GM12865 (cell line): ENCODE measurements around the gene SPTBN2.

ENCODE experiments used
- DNase-seq: peaks from one replicate; pipeline ENCODE4 v3.0.0; 2010; ENCODE audit warnings: low read depth
- H3K4me3 ChIP-seq: 2 replicates; pipeline ENCODE4 v1.5.1; 2011; ENCODE audit warnings: mild to moderate bottlenecking, low read depth, low read length, control low read depth
- CTCF ChIP-seq: IDR thresholded peaks from 2 replicates; pipeline ENCODE4 v1.5.1; 2011; ENCODE audit warnings: low read length, control low read depth, low read depth, inconsistent platforms; ENCODE audit not compliant: insufficient read depth; ENCODE audit errors: missing control alignments

Gene SPTBN2

GRCh38 chr11:66659763-66660162 is 69.3 kb downstream of the SPTBN2 start:
- H3K4me3 ChIP-seq = no peak overlapping the region
- no peak for TF ChIP-seq CTCF
- no peak for DNase-seq

- no peak for TF ChIP-seq CTCF
- no peak for DNase-seq
- H3K4me3 ChIP-seq = no peak overlapping the region
Observed at GRCh38 chr11:66653123-66653522, 75.9 kb downstream of the SPTBN2 start.

GRCh38 chr11:66652651-66653050 is 76.4 kb downstream of the SPTBN2 start:
- no peak for DNase-seq

GRCh38 chr11:66651016-66651415 is 78.0 kb downstream of the SPTBN2 start:
- TF ChIP-seq CTCF = no peak
- DNase-seq = peak; percentile 38
- no peak overlapping the region for H3K4me3 ChIP-seq

More at GRCh38 chr11:66652651-66653050, 76.4 kb downstream of the SPTBN2 start:
- no peak overlapping the region for H3K4me3 ChIP-seq
- TF ChIP-seq CTCF = no peak

GRCh38 chr11:66649903-66650302 is 79.1 kb downstream of the SPTBN2 start:
- no peak overlapping the region for H3K4me3 ChIP-seq
- DNase-seq = no peak
- TF ChIP-seq CTCF = no peak

- no peak overlapping the region for H3K4me3 ChIP-seq
- DNase-seq = no peak
- no peak for TF ChIP-seq CTCF
Observed at GRCh38 chr11:66646828-66647227, 82.2 kb downstream of the SPTBN2 start.

GRCh38 chr11:66643745-66644437 is 85.1 kb downstream of the SPTBN2 start:
- DNase-seq = no peak
- no peak for TF ChIP-seq CTCF
- H3K4me3 ChIP-seq = no peak overlapping the region
